ENCODE data around the gene INPP4B.

Gene INPP4B

DNA sequence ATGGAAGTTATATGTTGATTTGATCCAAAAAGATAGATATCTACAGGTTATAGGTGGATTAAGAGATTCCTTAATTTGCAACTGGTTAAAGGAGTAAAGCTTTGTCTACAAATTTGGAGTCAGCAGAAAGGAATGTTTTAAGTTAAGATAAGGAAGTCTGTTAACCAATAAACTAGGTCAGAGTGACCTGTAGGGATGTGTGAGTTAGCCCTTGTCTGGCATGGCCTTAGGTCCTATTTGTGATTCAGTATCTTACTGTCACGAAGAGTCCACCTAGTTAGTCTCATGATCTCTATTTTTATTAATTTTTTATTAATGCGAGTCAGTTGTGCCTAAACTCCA lies 230.8 kb downstream of the INPP4B start:
- DNase-seq (ENCODE audit: insufficient read length, low spot score), result no peak
- no peak for FAIRE-seq
- TF ChIP-seq POLR2AphosphoS5 (IDR thresholded peaks at IDR 0.05; ENCODE audit: low read depth, low read length), result no peak
- TF ChIP-seq POU2F2 (IDR thresholded peaks at IDR 0.05; ENCODE audit: low read depth, low read length), result no peak
- TF ChIP-seq TAF1 (IDR thresholded peaks at IDR 0.05; ENCODE audit: low read depth, low read length), result no peak
- TF ChIP-seq SPI1 (IDR thresholded peaks at IDR 0.05; ENCODE audit: low read depth, low read length), result no peak
- no peak for TF ChIP-seq PAX5 (IDR thresholded peaks at IDR 0.05; ENCODE audit: insufficient read depth, low read length, severe bottlenecking)
- no peak for TF ChIP-seq POLR2A (IDR thresholded peaks at IDR 0.05; ENCODE audit: low read depth, low read length)

DNA sequence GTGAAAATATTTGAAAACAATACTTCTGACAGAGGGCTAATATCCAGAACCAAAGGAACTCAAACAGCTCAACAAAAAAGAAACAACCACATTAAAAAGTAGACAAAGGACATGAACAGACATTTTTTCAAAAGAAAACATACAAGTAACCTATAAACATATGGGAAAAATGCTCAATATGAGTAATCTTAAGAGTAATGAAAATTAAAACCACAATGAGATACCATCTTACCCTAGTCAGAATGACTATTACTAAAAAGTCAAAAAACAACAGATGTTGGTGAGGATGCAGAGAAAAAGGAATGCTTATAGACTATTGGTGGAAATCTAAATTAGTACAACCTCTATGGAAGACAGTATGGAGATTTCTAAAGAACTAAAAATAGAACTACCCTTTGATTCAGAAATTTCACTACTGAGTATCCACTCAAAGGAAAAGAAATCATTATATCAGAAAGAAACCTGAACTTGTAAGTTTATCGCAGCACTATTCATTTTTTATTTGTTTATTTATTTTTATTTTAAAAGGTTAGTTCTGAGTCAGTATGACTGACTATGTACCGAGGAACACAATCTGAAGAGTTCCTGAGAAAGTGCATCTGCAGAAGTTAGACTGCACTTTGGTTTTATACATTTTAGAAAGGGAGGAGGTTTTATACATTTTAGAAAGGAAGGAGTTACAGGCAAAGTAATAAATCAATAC lies 231.3 kb downstream of the INPP4B start:
- FAIRE-seq (no peak), DNase-seq (ENCODE audit: insufficient read length, low spot score) (no peak)
- no peak for TF ChIP-seq TAF1 (IDR thresholded peaks at IDR 0.05; ENCODE audit: low read depth, low read length)
- no peak for TF ChIP-seq POU2F2 (IDR thresholded peaks at IDR 0.05; ENCODE audit: low read depth, low read length)
- TF ChIP-seq POLR2AphosphoS5 (IDR thresholded peaks at IDR 0.05; ENCODE audit: low read depth, low read length), result no peak
- no peak for TF ChIP-seq POLR2A (IDR thresholded peaks at IDR 0.05; ENCODE audit: low read depth, low read length)
- no peak for TF ChIP-seq SPI1 (IDR thresholded peaks at IDR 0.05; ENCODE audit: low read depth, low read length)
- no peak for TF ChIP-seq PAX5 (IDR thresholded peaks at IDR 0.05; ENCODE audit: insufficient read depth, low read length, severe bottlenecking)

DNA sequence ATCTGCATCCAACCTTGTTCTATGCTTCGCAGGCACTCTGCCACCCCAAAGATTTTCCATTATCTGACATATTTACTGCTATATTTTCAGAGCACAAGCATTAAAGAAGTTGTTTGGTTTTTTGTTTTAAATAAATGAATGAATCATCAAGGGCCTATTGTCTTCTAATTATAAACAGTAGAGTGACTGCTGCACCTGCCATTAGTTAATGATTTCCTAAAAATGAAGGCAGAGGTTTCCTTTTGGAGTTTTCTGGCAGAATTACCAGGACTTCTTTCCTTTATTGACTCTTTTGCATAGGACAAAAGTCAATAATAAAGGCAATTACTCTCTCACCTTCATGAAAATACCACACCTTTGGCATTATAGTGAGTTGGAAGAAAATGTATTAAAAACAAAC lies 238.1 kb downstream of the INPP4B start:
- no peak for DNase-seq (ENCODE audit: insufficient read length, low spot score)
- FAIRE-seq, result no peak
- no peak for TF ChIP-seq POU2F2 (IDR thresholded peaks at IDR 0.05; ENCODE audit: low read depth, low read length)
- no peak for TF ChIP-seq TAF1 (IDR thresholded peaks at IDR 0.05; ENCODE audit: low read depth, low read length)
- no peak for TF ChIP-seq SPI1 (IDR thresholded peaks at IDR 0.05; ENCODE audit: low read depth, low read length)
- no peak for TF ChIP-seq POLR2A (IDR thresholded peaks at IDR 0.05; ENCODE audit: low read depth, low read length)
- no peak for TF ChIP-seq POLR2AphosphoS5 (IDR thresholded peaks at IDR 0.05; ENCODE audit: low read depth, low read length)
- TF ChIP-seq PAX5 (IDR thresholded peaks at IDR 0.05; ENCODE audit: insufficient read depth, low read length, severe bottlenecking), result no peak

DNA sequence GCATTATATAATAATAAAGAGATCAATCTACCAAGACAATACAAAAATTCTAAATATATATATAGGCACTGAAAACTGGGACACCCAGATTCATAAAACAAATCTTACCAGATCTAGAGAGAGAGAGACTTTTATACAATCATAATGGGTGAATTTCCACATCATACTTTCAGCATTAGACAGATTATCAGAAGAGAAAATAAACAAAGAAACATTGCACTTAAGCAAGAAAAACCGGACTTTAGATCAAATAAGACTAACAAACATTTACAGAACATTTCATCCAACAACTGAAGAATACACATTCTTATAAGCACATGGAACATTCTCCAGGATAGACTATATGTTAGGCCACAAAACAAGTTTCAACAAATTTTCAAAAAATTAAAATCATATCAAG lies 245.1 kb downstream of the INPP4B start:
- FAIRE-seq, result no peak
- TF ChIP-seq SPI1 (IDR thresholded peaks at IDR 0.05; ENCODE audit: low read depth, low read length) (no peak), TAF1 (IDR thresholded peaks at IDR 0.05; ENCODE audit: low read depth, low read length) (no peak), POLR2AphosphoS5 (IDR thresholded peaks at IDR 0.05; ENCODE audit: low read depth, low read length) (no peak), POU2F2 (IDR thresholded peaks at IDR 0.05; ENCODE audit: low read depth, low read length) (no peak), POLR2A (IDR thresholded peaks at IDR 0.05; ENCODE audit: low read depth, low read length) (no peak), PAX5 (IDR thresholded peaks at IDR 0.05; ENCODE audit: insufficient read depth, low read length, severe bottlenecking) (no peak)

DNA sequence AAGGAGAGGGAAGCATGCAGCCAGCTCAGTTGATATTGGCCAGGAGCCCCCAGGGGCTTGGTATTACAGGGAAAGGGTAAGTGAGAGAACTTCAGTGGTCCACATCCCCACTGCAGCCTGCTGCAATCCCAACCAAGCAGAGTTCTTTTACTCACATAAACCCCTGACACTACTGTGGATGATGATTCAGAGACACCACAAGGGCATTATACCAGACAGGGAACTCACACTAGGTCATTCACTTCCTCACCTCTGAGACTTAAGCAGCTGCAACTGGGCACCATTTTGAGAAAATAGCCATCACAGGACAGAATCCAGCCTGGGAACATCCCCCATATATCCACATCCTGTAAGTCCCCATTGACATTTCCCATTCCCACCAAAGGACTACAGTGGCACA lies 248.0 kb downstream of the INPP4B start:
- FAIRE-seq (no peak), DNase-seq (ENCODE audit: insufficient read length, low spot score) (no peak)
- TF ChIP-seq POU2F2 (IDR thresholded peaks at IDR 0.05; ENCODE audit: low read depth, low read length) (no peak), POLR2A (IDR thresholded peaks at IDR 0.05; ENCODE audit: low read depth, low read length) (no peak), TAF1 (IDR thresholded peaks at IDR 0.05; ENCODE audit: low read depth, low read length) (no peak), SPI1 (IDR thresholded peaks at IDR 0.05; ENCODE audit: low read depth, low read length) (no peak), PAX5 (IDR thresholded peaks at IDR 0.05; ENCODE audit: insufficient read depth, low read length, severe bottlenecking) (no peak), POLR2AphosphoS5 (IDR thresholded peaks at IDR 0.05; ENCODE audit: low read depth, low read length) (no peak)

More for the DNA sequence above, 245.1 kb downstream of the INPP4B start:
- no peak for DNase-seq (ENCODE audit: insufficient read length, low spot score)

DNA sequence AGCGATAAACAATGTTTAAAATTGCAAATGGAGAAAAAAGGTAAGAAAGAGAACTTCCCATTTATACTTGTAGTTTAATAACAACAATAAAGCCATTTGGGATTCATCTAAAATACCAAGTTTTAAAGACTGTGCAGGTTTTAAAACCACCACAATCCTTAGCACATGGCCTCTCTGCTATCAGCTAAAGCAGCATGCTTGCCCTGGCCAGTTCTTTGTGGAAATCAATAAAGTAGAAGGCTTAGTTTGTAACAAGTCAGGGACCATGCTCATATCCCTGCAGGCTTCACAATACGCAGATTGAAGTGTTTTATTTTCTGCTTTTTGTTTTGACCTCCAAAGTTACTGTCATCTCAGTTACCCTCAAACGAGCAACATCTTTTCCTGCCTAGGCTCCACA lies 249.5 kb downstream of the INPP4B start:
- DNase-seq (ENCODE audit: insufficient read length, low spot score) (no peak), FAIRE-seq (no peak)
- TF ChIP-seq POLR2AphosphoS5 (IDR thresholded peaks at IDR 0.05; ENCODE audit: low read depth, low read length) (no peak), SPI1 (IDR thresholded peaks at IDR 0.05; ENCODE audit: low read depth, low read length) (no peak), POU2F2 (IDR thresholded peaks at IDR 0.05; ENCODE audit: low read depth, low read length) (no peak), PAX5 (IDR thresholded peaks at IDR 0.05; ENCODE audit: insufficient read depth, low read length, severe bottlenecking) (no peak), TAF1 (IDR thresholded peaks at IDR 0.05; ENCODE audit: low read depth, low read length) (no peak), POLR2A (IDR thresholded peaks at IDR 0.05; ENCODE audit: low read depth, low read length) (no peak)

DNA sequence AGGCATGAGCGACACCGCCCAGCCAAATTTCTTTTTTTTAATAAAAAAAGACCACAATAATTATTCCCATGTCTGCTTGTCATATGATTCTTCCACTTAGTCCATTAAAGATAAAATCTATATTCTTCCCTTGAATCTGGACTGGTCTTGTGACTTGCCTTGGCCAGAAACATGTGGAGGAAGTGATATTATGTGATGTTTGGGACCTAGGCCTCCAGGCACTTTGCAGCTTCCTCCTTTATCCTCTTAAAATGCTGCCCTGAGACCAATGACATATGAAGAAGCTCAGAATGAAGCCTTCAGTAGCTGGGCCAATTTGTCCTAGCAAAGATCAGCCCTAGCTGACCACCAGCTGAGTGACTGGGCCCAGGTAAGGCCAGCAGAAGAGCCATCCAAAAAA lies 250.0 kb downstream of the INPP4B start:
- TF ChIP-seq TAF1 (IDR thresholded peaks at IDR 0.05; ENCODE audit: low read depth, low read length), result no peak
- TF ChIP-seq POLR2AphosphoS5 (IDR thresholded peaks at IDR 0.05; ENCODE audit: low read depth, low read length), result no peak
- no peak for TF ChIP-seq POU2F2 (IDR thresholded peaks at IDR 0.05; ENCODE audit: low read depth, low read length)
- TF ChIP-seq PAX5 (IDR thresholded peaks at IDR 0.05; ENCODE audit: insufficient read depth, low read length, severe bottlenecking), result no peak
- TF ChIP-seq SPI1 (IDR thresholded peaks at IDR 0.05; ENCODE audit: low read depth, low read length), result no peak
- no peak for TF ChIP-seq POLR2A (IDR thresholded peaks at IDR 0.05; ENCODE audit: low read depth, low read length)
- DNase-seq (ENCODE audit: insufficient read length, low spot score), result no peak
- no peak for FAIRE-seq

DNA sequence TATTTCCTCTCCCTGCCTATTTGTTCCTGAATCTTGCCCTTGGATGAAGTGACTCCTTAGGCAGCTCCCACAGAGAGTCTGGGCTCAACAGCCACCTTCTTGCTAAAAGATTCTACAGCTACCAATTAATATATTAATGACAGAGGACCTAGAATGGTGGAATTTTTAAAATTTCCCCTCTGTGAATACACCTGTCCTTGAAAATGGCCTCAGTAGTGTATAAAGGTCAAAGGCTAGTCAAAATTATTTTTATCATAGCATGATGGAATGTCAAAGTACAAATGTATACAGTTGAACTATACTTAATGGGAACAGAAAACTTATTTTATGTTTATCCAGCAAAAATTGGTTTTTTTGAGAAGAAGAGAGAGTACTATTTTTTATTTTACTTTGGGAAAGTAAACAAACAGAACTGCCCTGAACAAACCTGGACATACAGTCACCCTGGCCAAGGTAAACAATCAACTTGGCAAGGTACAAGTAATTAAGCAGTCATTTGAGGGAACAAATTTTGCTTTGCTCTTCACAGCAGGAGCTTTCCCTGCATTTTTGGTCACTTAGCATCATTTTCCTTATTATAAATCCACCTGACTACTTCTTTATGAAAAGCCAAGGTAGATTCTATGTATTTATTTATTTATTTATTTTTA lies 250.8 kb downstream of the INPP4B start:
- TF ChIP-seq POLR2A (IDR thresholded peaks at IDR 0.05; ENCODE audit: low read depth, low read length), result no peak
- TF ChIP-seq SPI1 (IDR thresholded peaks at IDR 0.05; ENCODE audit: low read depth, low read length), result no peak
- TF ChIP-seq PAX5 (IDR thresholded peaks at IDR 0.05; ENCODE audit: insufficient read depth, low read length, severe bottlenecking), result no peak
- no peak for TF ChIP-seq POLR2AphosphoS5 (IDR thresholded peaks at IDR 0.05; ENCODE audit: low read depth, low read length)
- no peak for TF ChIP-seq POU2F2 (IDR thresholded peaks at IDR 0.05; ENCODE audit: low read depth, low read length)
- no peak for DNase-seq (ENCODE audit: insufficient read length, low spot score)
- no peak for FAIRE-seq

DNA sequence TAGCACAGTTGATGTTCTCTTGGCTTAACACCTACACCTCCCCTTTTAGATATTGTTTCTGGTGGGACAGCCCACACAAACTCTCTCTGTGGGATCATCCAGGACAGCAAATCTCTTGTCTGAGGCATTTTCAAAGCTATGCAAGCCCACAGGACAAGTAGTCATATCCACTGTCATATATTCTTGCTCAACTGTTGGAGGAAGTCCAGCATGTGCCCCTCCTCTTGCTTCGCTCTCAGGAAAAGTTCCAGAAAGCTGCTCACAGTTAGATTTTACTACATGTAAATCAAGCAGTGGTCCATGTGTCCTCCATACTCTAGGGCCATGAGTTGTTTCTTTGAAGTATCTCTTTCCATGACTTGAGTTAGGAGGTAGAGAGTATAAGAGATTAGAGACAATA lies 260.7 kb downstream of the INPP4B start:
- no peak for FAIRE-seq

More for the DNA sequence above, 260.7 kb downstream of the INPP4B start:
- no peak for DNase-seq (ENCODE audit: insufficient read length, low spot score)
- TF ChIP-seq POU2F2 (IDR thresholded peaks at IDR 0.05; ENCODE audit: low read depth, low read length) (no peak), POLR2AphosphoS5 (IDR thresholded peaks at IDR 0.05; ENCODE audit: low read depth, low read length) (no peak), SPI1 (IDR thresholded peaks at IDR 0.05; ENCODE audit: low read depth, low read length) (no peak), TAF1 (IDR thresholded peaks at IDR 0.05; ENCODE audit: low read depth, low read length) (no peak), PAX5 (IDR thresholded peaks at IDR 0.05; ENCODE audit: insufficient read depth, low read length, severe bottlenecking) (no peak), POLR2A (IDR thresholded peaks at IDR 0.05; ENCODE audit: low read depth, low read length) (no peak)

Measured in GM12891 (cell line).